ENCODE measurements around the gene PRKACA.

Gene PRKACA

DNA sequence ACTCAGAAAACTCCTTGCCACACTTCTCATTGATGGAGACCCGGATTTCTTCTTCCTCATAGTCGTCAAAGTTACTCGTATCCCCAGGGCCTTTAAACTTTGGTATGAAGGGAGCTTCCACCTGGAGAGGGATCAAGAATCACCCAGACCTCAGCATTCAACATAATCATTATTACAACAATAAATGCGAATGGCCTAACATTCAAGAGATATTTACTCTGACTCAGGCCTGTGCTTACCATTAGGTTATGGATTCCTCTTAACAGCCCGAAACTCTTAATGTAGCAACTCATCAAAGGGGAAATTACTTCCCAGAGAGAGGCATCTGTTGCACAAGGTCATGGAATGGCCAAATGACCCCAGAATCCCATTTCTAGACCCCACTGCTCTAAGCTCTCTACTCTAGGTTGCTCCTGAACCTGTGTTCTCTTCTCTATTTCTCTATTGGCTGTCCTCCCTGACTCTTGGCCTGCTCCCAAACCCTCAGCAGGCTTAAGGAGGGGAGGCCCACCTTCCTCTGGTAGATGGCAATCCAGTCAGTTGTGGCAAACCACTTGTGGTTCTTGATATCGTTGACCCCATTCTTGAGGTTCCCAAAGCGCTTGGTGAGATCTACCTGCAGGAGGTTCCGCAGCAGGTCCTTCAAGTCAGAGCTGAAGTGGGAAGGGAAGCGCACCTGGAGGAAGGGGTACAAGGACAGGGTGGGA is 24.3 kb downstream of the PRKACA start:
- DNase-seq (ENCODE audit: low read depth in 2 of 2): no peak

DNA sequence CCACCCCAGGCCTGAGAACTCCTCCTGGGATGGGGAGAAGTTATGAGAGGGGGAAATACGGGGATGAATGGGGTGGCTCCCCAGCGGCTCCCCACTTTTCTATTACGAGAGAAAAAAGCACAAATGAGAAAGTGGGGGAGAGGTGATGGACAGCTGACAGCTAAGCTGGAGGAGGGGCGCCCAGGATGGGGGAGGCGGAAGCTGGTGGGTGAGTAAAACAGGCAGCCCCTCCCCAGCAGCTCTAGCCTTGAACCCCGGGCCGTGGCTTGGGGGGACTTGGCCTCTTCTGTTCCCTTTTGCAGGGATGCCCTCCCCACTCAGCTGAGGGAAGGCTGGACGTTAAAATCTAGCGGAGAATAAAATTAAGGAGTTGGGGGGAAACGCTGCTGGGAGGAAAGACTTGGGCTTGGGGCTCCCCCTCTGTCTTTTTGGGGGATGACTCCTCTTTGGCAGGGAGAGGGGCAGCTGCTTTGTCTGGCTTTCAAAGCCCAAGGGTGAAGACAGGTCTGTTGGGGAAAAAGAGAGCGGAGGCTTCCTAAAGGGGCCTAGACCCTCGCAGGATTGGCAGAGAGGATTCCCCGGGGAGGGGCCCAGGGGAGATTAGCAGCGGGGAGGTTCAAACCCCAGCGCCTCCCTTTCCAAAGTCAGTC is 25.6 kb downstream of the PRKACA start:
- no peak for DNase-seq (ENCODE audit: low read depth in 2 of 2)

DNA sequence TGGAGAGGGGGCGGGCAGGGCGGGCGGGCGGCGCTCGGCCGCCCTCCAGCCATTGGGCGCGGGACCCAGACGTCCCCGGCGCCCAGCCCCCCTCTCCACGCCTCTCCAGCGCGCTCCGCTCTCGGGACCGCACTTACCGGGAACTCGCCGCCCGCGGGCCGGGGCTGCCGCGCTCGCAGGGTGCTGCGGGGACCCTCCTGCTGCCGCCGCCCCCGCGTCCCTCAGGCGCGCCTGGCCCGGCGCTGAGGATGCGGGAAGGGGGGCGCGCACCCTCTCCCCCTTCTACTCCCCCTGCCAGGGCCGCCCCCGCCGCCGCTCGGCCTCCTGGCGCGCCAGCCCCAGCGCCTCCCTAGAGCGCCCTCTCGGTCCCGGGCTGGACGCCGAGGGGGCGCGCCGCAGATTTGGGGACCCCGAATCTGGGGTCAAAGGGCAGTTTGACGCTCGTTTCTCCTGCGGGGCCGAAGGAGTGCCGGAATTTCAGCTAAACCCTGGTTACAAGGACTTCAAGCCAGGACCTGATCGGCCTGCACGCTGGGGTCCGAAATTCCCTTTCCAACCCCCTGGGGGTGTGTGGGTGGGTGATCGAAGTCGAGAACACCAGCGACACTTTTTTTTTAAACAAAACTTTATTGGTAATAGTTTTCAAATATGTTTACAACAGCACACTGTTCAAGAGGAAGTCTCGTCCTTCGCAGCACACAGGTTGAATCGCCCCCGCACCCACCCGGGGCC is 26.3 kb downstream of the PRKACA start:
- peak in 1 of 2 donors; percentile 36 for DNase-seq (ENCODE audit: low read depth in 2 of 2)

DNA sequence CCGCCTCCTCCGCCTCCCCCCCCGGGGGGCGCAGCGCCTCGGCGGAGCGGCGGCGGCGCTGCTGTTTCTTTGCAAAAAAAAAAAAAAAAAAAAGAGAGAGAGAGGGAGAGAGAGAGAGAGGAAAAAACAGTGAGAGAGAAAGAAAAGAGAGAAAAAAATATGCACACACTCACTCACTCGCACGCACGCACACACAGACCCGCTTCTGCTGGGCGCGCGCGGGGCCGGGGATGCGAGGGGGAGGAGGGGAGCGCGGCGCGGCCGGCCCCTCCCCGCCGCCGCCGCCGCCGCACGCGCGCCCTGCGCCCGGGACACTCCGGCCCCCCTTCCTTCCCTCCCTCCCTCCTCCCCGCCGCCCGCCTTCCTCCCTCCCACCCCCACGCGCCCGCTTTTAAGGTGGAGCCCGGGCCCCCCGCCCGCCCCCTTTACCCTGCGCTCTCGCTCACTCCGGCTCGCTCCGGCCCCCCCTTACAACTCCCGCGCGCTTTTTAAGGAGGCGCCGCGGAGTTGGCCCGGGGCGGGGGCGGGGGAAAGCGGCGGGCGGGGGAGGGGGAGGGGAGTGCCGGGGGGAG is 27.0 kb downstream of the PRKACA start, which contains the start of gene SAMD1:
Gene SAMD1 (minus strand): TSS at position 243 of the 572 bp plus-strand sequence.
- DNase-seq (ENCODE audit: low read depth in 2 of 2): peak; percentile 78 to 82

DNA sequence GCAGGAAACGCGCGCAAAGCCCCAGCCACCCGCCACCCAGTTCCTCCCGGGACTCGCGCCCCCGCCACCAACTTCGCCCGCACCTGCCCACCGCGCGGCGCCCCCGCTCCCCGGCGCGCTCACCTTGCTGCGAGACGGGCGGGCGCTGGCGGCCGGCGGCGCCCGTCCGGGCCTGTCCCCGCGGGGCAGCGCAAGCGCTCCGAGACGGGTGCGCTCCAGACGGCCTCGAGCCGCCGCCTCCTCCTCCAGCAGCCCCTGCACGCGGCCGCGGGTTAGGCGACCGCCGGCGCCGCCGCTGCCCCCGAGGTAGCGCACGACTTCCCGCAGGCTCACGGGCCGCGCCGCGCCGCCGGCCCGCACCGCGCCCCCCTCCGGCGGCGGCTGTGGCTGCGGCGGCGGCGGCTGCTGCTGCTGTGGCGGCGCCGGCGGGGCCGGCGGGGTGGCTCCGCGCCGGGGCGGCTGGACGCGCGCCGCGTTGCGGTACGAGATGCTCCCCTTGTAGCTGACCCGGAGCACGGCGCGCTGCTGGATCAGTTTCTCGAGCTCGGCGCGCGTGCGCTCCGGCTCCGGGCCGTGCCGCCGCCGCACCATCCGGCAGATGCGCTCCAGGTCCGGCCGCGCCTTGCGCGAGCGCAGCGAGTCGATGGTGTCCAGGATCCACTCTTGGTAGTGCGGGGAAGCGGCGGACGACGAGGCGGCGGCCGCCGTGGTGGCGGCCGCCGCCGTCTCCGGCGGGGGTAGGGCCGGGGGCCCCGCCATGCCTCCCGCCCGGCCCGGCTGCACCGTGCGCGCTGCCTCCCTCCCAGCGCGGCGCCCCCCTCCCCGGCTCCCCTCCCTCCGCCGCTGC is 27.7 kb downstream of the PRKACA start:
- DNase-seq (ENCODE audit: low read depth in 2 of 2): no peak

- no peak for DNase-seq (ENCODE audit: low read depth in 2 of 2)
These were observed 28.2 kb downstream of the PRKACA start for GRCh38 chr19:14089412-14089661.

GRCh38 chr19:14088634-14089411 is 28.7 kb downstream of the PRKACA start:
- DNase-seq (ENCODE audit: low read depth in 2 of 2): no peak

- no peak for DNase-seq (ENCODE audit: low read depth in 2 of 2)
These were observed 31.5 kb downstream of the PRKACA start for GRCh38 chr19:14086098-14086497.

GRCh38 chr19:14085309-14085995 is 32.1 kb downstream of the PRKACA start, which contains the start of gene C19orf67:
Gene C19orf67, minus strand, starts transcription at chr19:14085783. Its CDS starts 156 bp downstream, at chr19:14085627.
- DNase-seq (ENCODE audit: low read depth in 2 of 2): no peak

GRCh38 chr19:14082675-14082960 is 34.9 kb downstream of the PRKACA start:
- DNase-seq (ENCODE audit: low read depth in 2 of 2): no peak

- no peak for DNase-seq (ENCODE audit: low read depth in 2 of 2)
These were observed 35.5 kb downstream of the PRKACA start for GRCh38 chr19:14081797-14082674.

DNA sequence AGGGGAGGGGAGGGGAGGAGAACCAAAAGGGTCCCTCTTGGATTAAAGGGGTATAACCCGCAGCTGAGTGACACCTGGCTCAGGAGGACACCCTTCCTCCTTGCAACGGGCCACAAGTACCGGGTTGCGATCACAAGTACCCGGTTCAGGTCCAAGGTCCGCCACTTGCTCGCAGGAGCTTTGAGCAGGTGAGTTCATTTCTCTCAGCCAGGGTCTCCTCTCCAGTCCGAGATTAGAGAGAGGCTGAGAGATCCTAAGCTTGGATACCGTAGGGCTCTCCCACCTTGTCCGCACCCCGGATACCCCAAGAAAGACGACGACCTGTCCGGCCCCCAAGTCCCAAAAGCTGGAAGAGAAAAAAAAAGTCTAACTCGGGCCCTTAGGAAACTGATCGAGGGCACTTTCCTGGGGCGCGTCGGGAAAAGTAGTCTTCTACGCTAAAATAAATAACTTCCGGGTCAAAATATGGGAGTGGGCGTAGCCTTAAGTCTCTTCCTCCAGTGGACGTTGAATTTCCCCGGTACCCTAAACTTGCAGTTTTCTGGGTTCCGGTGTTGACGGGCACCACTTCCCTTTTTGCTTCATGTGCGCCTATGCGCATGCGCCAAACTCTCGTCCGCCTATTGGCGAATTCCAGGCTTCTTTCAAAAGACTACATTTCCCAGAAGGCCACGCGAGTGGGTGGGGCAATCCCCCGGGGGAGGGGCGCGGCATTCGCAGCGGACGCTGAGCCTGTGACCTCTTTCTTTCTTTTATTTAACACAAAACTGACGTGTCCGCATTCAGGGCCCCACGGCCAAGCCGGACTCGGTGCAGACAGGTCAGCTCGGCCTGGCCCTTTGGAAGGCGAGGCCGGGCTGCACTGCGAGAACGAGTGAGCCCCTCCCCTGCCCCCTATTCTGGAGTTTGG is 36.4 kb downstream of the PRKACA start:
- DNase-seq (ENCODE audit: low read depth in 2 of 2): peak; percentile 97 to 99

DNA sequence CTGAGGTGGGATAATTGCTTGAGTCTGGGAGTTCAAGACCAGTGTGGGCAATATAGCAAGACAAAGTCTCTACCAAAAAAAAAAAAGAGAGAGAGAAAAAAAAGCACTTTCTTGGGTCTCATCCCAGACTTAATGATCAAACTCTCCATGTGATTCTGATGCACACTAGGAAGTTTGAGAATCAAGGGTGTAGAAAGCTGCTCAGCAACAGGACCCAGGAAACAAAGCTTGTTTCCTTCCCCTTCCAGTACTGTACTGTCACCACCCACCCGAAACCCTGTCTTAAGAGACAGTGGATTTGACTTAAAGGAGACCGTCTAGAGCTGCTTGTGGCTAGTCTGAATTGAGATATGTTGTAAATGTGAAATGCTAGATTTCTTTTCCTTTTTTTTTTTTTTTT is 39.2 kb downstream of the PRKACA start:
- DNase-seq (ENCODE audit: low read depth in 2 of 2): no peak

DNA sequence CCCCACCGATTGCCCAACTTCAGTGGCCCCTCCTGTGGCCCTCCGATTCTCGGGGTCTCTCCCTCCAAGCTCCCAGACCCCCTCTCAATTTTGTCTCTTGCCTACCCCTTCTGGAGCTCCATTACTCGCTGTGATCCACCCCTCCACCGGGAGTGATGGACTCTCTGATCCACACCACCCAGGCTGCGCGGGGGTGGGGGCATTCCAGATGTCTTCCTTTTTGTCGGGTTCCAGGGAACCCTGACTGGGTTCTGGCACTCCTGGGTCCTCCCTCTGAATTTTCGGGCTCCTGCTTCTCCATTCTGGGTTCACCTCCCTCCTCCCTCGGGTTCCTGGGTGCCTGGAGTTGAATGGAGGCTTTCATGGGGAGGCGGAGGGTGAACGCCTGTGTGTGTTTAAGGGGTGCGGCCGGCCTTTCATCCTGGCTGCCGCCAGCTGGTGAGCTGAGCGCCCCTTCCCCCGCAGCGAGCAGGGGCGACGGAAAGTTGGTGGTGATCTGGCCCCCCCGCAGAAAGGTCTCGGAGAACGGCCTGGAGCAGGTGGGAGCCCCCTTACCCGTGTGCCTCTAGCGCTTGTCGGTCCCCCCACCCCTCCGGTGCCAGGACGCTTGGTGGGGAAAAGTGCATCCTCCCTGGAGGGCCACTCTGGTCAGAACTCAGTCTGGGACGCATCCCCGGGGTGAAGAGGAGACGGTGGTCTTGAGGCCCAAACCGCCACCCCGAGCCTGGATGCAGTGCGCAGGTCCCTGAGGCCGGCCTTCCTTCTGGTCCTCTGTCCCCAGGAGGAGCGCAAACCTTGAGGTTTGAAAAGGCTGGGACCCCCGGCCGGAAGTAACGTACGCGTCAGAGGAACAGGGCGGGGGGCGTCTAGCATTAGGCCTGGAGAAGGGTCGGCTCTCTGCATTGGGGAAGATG is 43.4 kb downstream of the PRKACA start:
- no peak for DNase-seq (ENCODE audit: low read depth in 2 of 2)

- DNase-seq (ENCODE audit: low read depth in 2 of 2): peak; percentile 39 to 60
These were observed 44.2 kb downstream of the PRKACA start for GRCh38 chr19:14073261-14073924.

DNA sequence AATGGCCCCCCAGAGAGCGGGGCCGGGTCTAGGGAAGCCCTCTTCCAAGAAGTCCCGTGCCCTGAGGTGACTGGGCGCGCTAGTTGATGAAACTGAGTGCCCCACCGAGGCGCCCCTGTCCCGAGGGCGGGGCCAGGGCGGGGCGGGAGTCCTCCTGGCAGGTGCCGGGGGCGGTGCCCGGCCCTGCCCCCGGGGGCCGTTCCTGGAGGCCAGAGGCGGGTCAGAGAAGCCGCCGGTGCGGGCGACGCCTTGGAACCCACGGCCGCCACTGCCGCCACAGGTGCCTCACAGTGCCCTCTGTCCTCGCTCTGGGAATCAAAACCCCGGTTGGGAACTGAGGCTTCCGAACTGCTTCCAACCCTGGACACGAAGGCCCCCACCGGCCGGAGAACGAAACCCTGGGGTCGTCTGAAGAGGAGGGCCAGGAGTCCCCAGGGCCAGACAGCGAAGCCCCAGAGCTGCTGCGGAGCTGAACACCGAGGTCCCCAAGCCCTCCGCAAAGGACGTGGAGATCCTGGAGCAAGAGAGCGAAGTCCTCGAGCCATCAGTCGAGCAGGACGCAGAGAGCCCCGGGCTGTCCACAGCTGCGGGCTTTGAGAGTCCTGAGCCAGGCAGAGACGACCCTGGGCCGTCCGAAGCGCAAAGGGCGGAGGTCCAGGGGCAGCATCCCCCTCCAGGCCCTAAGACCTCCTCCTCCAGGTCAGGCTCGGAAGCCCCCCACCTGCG is 44.9 kb downstream of the PRKACA start, which contains the start of gene MISP3:
Gene MISP3 (plus strand): TSS at position 252 of the 726 bp plus-strand sequence. CDS start 524 bp downstream, outside the sequence.
- DNase-seq (ENCODE audit: low read depth in 2 of 2): no peak
